Non-pigmented ciliary epithelial cell (primary cell): ENCODE measurements around the gene MED27.
"Not testable (repeated sequence)": the region's sequence is repeated elsewhere in the genome, so short reads cannot be mapped to it uniquely, and the experiment has no call there.

Source experiments
- DNase-seq: peaks from one replicate; pipeline ENCODE4 v3.0.0-alpha.2; 2010; ENCODE audit warnings: low read depth

The MED27 gene

GRCh38 chr9:132075853-132076252, 3.8 kb downstream of the MED27 start:
- no peak for DNase-seq

- DNase-seq: no peak
Observed at GRCh38 chr9:132074736-132075135, 4.9 kb downstream of the MED27 start.

- no peak for DNase-seq
Observed at GRCh38 chr9:132071847-132072507, 7.7 kb downstream of the MED27 start.

GRCh38 chr9:132069046-132069898, 10.4 kb downstream of the MED27 start:
- peak; percentile 49 for DNase-seq

GRCh38 chr9:132068605-132069004, 11.1 kb downstream of the MED27 start:
- no peak for DNase-seq

GRCh38 chr9:132066511-132066910, 13.2 kb downstream of the MED27 start:
- DNase-seq: no peak

- no peak for DNase-seq
Observed at GRCh38 chr9:132066057-132066456, 13.6 kb downstream of the MED27 start.

- DNase-seq: no peak
Observed at GRCh38 chr9:132063281-132063680, 16.4 kb downstream of the MED27 start.

GRCh38 chr9:132062806-132063205, 16.9 kb downstream of the MED27 start:
- no peak for DNase-seq

- DNase-seq: no peak
Observed at GRCh38 chr9:132061526-132061925, 18.1 kb downstream of the MED27 start.

GRCh38 chr9:132059361-132059760, 20.3 kb downstream of the MED27 start:
- no peak for DNase-seq

- DNase-seq: not testable (repeated sequence)
Observed at GRCh38 chr9:132058226-132058625, 21.4 kb downstream of the MED27 start.

GRCh38 chr9:132056717-132057560, 22.7 kb downstream of the MED27 start:
- DNase-seq: no peak

- DNase-seq: no peak
Observed at GRCh38 chr9:132055756-132056155, 23.9 kb downstream of the MED27 start.

- DNase-seq: no peak
Observed at GRCh38 chr9:132054024-132054423, 25.6 kb downstream of the MED27 start.

GRCh38 chr9:132049900-132050299, 29.8 kb downstream of the MED27 start:
- no peak for DNase-seq

GRCh38 chr9:132049323-132049882, 30.3 kb downstream of the MED27 start:
- DNase-seq: no peak

GRCh38 chr9:132048201-132048600, 31.5 kb downstream of the MED27 start:
- DNase-seq: no peak

- DNase-seq: no peak
Observed at GRCh38 chr9:132046456-132046855, 33.2 kb downstream of the MED27 start.

- DNase-seq: no peak
Observed at GRCh38 chr9:132044176-132044875, 35.3 kb downstream of the MED27 start.

- DNase-seq: no peak
Observed at GRCh38 chr9:132043708-132044107, 36.0 kb downstream of the MED27 start.

- peak; percentile 91 for DNase-seq
Observed at GRCh38 chr9:132042324-132042723, 37.3 kb downstream of the MED27 start.
